Hematopoietic multipotent progenitor cell treated with erythropoietin and hydrocortisone succinate and interleukin-3 and kit ligand, for 17 days (in vitro differentiated cells): Measurements from ENCODE around the gene CNTNAP2.

Source experiments
- DNase-seq: peaks from one replicate; pipeline ENCODE4 v3.0.0-alpha.2; 2015; ENCODE audit warnings: low spot score

CNTNAP2 gene

DNA sequence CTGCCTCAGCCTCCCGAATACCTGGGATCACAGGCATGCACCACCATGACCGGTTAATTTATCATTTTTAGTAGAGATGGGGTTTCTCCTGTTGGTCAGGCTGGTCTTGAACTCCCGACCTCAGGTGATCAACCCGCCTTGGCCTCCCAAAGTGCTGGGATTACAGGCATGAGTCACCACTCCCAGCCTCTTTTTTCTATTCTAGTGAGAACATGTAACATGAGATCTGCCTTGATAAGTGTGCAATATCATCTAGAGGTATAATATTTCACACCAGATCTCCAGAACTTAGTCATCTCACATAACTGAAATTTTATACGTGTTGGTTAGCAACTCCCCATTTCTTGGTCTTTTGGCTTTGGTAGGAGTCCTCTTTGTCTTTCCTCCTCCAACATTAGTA, 656.9 kb downstream of the CNTNAP2 start:
- DNase-seq, result no peak

GRCh38 chr7:146781352-146782116, 664.9 kb downstream of the CNTNAP2 start:
- DNase-seq, result no peak

DNA sequence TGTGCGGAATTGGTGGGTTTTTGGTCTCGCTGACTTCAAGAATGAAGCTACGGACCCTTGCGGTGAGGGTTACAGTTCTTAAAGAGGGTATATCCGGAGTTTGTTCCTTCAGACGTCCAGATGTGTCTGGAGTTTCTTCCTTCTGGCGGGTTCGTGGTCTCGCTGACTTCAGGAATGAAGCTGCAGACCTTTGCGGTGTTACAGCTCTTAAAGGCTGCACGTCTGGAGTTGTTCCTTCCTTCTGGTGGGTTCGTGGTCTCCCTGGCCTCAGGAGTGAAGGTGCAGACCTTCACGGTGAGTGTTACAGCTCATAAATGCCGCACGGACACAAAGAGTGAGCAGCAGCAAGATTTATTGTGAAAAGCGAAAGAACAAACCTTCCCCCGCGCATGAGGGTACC, 670.7 kb downstream of the CNTNAP2 start:
- no peak for DNase-seq

DNA sequence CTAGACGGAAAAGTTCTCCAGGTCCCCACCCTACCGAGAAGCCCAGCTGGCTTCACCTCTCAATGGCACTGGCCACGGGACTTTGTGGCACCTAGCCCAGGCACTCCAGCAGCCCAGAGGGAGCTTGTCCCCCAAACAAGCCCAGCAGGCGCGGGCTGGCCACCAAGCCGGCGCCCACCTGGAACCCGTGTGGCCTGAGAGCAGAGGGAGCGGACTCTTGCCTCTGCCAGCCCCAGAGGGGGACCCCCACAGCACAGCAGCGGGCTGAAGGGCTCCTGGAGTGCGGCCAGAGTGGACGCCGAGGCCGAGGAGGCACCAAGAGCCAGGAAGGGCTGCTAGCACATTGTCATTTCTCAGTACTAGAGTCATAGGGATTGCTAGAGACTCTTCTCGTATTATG, 671.4 kb downstream of the CNTNAP2 start:
- no peak for DNase-seq

GRCh38 chr7:146791344-146792285, 675.0 kb downstream of the CNTNAP2 start:
- no peak for DNase-seq

DNA sequence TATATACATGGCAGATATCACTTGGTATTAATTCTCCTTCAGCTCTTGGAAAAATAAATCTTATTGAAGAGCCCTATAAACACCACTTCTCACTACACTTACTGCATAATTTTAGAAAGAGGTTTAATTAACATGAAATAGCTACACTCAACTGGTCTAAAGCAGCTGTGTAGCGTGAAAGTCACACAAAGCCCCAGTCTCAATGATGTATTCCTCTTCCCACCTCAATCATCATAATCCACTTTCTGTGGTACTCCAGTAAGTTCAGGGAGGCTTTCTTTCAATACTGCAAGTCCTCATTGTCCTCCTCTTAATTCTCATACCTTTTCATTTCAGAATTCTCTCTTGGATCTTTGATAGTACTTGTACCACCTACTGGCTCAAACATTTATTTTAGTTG, 688.0 kb downstream of the CNTNAP2 start:
- no peak for DNase-seq

- DNase-seq, result no peak
Observed at GRCh38 chr7:146805082-146805481, 688.5 kb downstream of the CNTNAP2 start.

DNA sequence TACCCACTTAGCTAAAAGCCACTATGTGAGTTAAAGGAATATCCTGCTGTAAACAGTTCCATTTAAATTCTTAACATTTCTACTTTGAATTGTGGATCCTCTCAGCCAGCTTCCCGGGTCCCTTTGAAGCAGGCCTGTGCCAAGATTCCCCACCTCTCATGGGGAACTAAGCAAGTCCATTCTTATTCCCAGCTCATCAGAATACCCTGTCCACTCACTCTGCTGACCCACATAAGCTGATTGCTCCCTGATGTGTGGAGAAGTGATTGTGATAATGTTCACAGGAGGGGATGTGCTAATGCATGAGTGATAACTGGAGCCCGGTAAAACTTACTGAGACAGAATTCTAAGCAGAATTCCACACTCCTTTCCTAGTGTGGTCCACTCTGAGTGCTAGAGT, 709.7 kb downstream of the CNTNAP2 start:
- DNase-seq, result no peak

GRCh38 chr7:146830686-146831085, 714.1 kb downstream of the CNTNAP2 start:
- DNase-seq, result no peak

DNA sequence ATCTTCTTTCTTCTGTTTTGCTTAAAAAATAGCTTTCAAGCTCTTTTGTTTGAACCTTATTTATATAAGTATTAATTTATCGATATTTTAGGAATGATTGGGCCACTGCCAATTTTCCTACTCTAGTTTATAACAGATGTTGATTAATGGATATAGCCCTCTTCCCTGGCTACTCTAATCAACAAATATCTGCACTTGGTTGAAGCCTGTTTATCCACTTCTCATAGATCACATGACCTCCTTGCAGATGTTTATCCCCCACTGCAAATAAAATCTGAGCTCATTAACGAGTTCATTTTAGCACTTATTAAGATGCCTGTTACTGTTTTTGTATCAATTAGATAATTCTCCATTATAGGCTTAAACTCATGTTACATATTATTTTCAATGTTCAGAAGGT, 715.3 kb downstream of the CNTNAP2 start:
- no peak for DNase-seq

- DNase-seq, result no peak
Observed at GRCh38 chr7:146844405-146844804, 727.8 kb downstream of the CNTNAP2 start.

- DNase-seq, result no peak
Observed at GRCh38 chr7:146858690-146859089, 742.1 kb downstream of the CNTNAP2 start.

- no peak for DNase-seq
Observed at GRCh38 chr7:146861701-146862100, 745.1 kb downstream of the CNTNAP2 start.

GRCh38 chr7:146862415-146862814, 745.8 kb downstream of the CNTNAP2 start:
- no peak for DNase-seq

DNA sequence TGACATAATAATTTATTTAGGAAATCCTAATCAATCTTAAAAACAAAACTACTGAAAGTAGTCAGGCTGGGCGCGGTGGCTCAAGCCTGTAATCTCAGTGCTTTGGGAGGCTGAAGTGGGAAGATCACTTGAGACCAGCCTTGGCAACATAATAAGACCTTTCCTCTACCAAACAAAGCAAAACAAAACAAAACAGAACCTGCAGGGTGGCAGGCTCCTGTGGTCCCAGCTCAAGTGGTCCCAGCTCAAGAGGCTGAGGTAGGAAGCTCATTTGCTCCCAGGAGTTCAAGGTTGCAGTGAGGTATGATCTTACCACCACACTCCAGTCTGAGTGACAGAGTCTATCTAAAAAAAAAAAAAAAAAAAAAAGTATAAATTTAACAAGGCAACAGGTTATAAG, 748.0 kb downstream of the CNTNAP2 start:
- DNase-seq, result no peak

DNA sequence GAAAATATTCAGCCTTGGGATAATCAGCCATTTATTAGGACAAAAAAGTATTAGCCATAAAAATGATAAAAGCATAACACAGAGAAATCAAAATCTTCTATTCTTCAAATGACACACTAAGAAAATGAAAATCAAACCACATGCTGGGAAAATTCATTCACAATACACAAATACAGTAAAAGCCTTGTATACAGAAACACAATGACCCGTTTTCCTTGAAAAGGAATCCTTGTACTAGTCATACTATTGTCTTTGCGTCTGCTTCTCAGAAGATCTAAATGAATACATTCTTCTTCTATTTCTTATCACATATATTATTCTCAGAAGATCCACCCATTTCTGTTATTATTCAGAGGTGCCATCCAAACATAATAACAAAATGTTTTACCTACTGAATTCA, 749.1 kb downstream of the CNTNAP2 start:
- DNase-seq, result no peak

GRCh38 chr7:146874722-146875121, 758.1 kb downstream of the CNTNAP2 start:
- DNase-seq, result no peak

DNA sequence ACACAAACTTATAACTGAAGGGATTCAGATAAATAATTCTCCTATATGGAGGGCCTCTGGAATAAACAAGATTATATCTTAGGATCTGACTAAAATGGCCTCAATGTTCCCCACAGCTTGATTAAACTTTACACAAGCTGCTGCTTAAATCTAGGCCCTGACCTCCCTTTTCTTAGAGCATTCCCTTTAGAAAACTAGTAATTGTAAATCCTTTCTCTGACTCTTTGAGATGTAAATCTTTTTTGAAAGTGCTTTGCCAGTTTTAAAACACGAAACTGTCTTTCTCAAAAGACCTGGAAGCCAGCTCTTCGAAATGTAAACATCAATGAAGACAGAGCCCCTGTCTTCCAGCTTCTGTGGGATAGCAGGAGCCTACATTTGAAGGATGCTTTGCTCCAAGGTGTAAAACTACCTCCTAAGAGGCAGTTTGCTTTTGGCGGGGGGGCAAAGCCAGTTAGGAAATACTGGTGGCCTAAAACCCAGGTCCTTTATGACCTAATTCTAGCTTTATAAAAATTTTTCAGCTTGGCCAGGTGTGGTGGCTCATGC, 758.7 kb downstream of the CNTNAP2 start:
- no peak for DNase-seq

GRCh38 chr7:146875981-146876380, 759.4 kb downstream of the CNTNAP2 start:
- no peak for DNase-seq

GRCh38 chr7:146876411-146876810, 759.8 kb downstream of the CNTNAP2 start:
- DNase-seq, result no peak

DNA sequence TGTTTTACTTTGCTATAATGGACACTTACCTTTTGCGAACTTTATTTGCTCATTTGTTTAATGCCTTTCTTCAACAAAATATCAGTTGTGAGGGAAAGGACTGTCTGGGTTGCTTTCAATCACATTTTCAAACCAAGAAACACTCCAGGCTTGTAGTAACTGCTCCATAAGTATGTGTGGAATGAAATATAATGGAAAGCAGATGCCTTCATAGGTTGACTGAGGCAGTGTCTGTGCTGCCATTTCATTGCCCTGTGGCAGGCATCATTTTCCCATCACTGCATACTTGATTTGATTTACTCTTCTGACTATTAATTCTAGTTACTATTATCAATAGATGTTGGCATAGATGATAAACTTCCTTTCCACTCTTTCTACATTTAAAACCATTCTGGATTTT, 762.3 kb downstream of the CNTNAP2 start:
- no peak for DNase-seq

DNA sequence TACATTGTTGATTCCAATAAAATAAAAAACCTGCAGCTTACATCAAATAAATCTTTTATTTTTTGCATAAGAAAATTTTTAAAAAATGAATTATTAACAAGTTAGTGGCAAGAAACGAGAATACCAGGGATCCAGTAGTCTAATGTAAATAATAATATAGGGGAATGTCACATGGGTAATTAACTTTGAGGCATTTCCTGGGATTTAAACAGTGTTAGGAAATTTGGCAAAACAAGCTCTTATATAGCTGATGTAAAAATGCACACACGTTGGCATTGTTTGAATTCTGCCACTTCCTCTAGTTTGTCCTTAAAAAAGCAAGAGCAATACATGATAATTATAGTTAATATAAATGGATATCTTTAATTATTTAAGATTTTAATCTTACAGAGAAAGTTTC, 768.6 kb downstream of the CNTNAP2 start:
- no peak for DNase-seq
